IMR-90 (cell line): ENCODE results near the gene PLCG1. TPM values are rescaled to one million over a fixed set of nuclear protein-coding genes. Genes with fewer than 3 reads are reported as not detected.

Experiments used
- ATAC-seq: fragments of 200-7000 bp; cut with Tn5 transposase; 2 replicates; pipeline ENCODE4 v1.9.1; 2020; ENCODE audit warnings: low read depth, mild to moderate bottlenecking, moderate library complexity
- BruUV-seq: library from RNA; stranded (reverse); fragments of 400-500 nt; replicated peaks from 2 replicates; lab custom pipeline; 2021; lab: Mats Ljungman, UMichigan
- CTCF ChIA-PET: fragments of 300-600 bp; formaldehyde crosslinking; extraction: SDS; loops from one replicate; lab custom pipeline; 2021; ENCODE audit warnings: antibody characterized with exemption; lab: Yijun Ruan, JAX
- POLR2A ChIA-PET: fragments of 300-600 bp; sonication (Branson Sonifier 250); formaldehyde crosslinking; loops from one replicate; lab custom pipeline; 2022; ENCODE audit warnings: antibody characterized with exemption; ENCODE audit not compliant: unreplicated experiment; lab: Charles Lee
- DNase-seq: peaks from one replicate; pipeline ENCODE4 v3.0.0; 2013
- H2AFZ ChIP-seq: replicated peaks from 2 replicates; pipeline ENCODE3; 2013; ENCODE audit warnings: low read length, mild to moderate bottlenecking; ENCODE audit not compliant: poor library complexity
- H2AK5ac ChIP-seq: 2 replicates; pipeline ENCODE4 v1.6.1; 2013; ENCODE audit warnings: low read depth, low read length, inconsistent platforms
- H2AK9ac ChIP-seq: replicated peaks from 2 replicates; pipeline ENCODE3; 2013; ENCODE audit warnings: mild to moderate bottlenecking, low read depth, low read length, moderate library complexity; ENCODE audit not compliant: poor library complexity
- H2BK120ac ChIP-seq: 2 replicates; pipeline ENCODE4 v1.6.1; 2013; ENCODE audit warnings: low read depth, low read length, inconsistent platforms
- H2BK15ac ChIP-seq: 3 replicates; pipeline ENCODE4 v1.6.1; 2013; ENCODE audit warnings: low read depth, low read length, inconsistent platforms
- H2BK20ac ChIP-seq: 2 replicates; pipeline ENCODE4 v1.6.1; 2013; ENCODE audit warnings: low read depth, mild to moderate bottlenecking, inconsistent platforms, low read length, moderate library complexity
- H2BK5ac ChIP-seq: 2 replicates; pipeline ENCODE4 v1.6.1; 2013; ENCODE audit warnings: mild to moderate bottlenecking, low read depth, low read length, inconsistent platforms; ENCODE audit not compliant: poor library complexity, severe bottlenecking
- H3K14ac ChIP-seq: replicated peaks from 2 replicates; pipeline ENCODE4 v1.6.1; 2013; ENCODE audit warnings: low read depth, low read length, inconsistent platforms
- H3K18ac ChIP-seq: 2 replicates; pipeline ENCODE4 v1.6.1; 2013; ENCODE audit warnings: low read depth, low read length, control low read depth
- H3K23ac ChIP-seq: 2 replicates; pipeline ENCODE4 v1.6.1; 2013; ENCODE audit warnings: low read depth, low read length, inconsistent platforms
- H3K27ac ChIP-seq: 2 replicates; pipeline ENCODE4 v1.5.1; 2013; ENCODE audit warnings: mild to moderate bottlenecking, control low read depth, low read length; ENCODE audit not compliant: insufficient read depth
- H3K27me3 ChIP-seq: 2 replicates; pipeline ENCODE4 v1.6.1; 2013; ENCODE audit warnings: low read length; ENCODE audit not compliant: control insufficient read depth, insufficient read depth
- H3K36me3 ChIP-seq: 2 replicates; pipeline ENCODE4 v1.6.1; 2013; ENCODE audit warnings: low read length, mixed read lengths; ENCODE audit not compliant: control insufficient read depth, insufficient read depth
- H3K4ac ChIP-seq: 2 replicates; pipeline ENCODE4 v1.6.1; 2013; ENCODE audit warnings: low read depth, low read length, inconsistent platforms
- H3K4me1 ChIP-seq: 2 replicates; pipeline ENCODE4 v1.6.1; 2013; ENCODE audit warnings: low read length, mixed read lengths; ENCODE audit not compliant: control insufficient read depth, insufficient read depth
- H3K4me2 ChIP-seq: 2 replicates; pipeline ENCODE4 v1.6.1; 2013; ENCODE audit warnings: low read depth, mild to moderate bottlenecking, control low read depth, low read length, moderate library complexity
- H3K4me3 ChIP-seq: 2 replicates; pipeline ENCODE4 v1.5.1; 2013; ENCODE audit warnings: low read depth, mild to moderate bottlenecking, control low read depth, low read length, moderate library complexity; ENCODE audit not compliant: insufficient read depth
- H3K56ac ChIP-seq: 2 replicates; pipeline ENCODE4 v1.6.1; 2013; ENCODE audit warnings: low read length, inconsistent platforms; ENCODE audit not compliant: insufficient read depth; ENCODE audit errors: extremely low read depth
- H3K79me1 ChIP-seq, 2 experiments: 2 replicates each; pipeline ENCODE4 v1.6.1; 2013; ENCODE audit warnings: low read length in 2 of 2, inconsistent platforms in 1 of 2, low read depth in 1 of 2
- H3K9ac ChIP-seq: 2 replicates; pipeline ENCODE4 v1.6.1; 2013; ENCODE audit warnings: low read depth, low read length, control low read depth
- H3K9me1 ChIP-seq: 2 replicates; pipeline ENCODE4 v1.6.1; 2013; ENCODE audit warnings: low read length, inconsistent platforms; ENCODE audit not compliant: insufficient read depth
- H3K9me3 ChIP-seq: 2 replicates; pipeline ENCODE4 v1.6.1; 2013; ENCODE audit warnings: low read length; ENCODE audit not compliant: control insufficient read depth, insufficient read depth
- H4K20me1 ChIP-seq: 2 replicates; pipeline ENCODE4 v1.6.1; 2013; ENCODE audit warnings: low read length, inconsistent platforms; ENCODE audit not compliant: insufficient read depth
- H4K5ac ChIP-seq: 2 replicates; pipeline ENCODE4 v1.6.1; 2013; ENCODE audit warnings: mild to moderate bottlenecking, low read depth, low read length, control low read depth
- H4K8ac ChIP-seq, 2 experiments: 2 replicates each; pipeline ENCODE4 v1.6.1; 2013; ENCODE audit warnings: low read depth in 2 of 2, low read length in 2 of 2, control low read depth in 1 of 2, inconsistent platforms in 1 of 2
- H4K91ac ChIP-seq: 2 replicates; pipeline ENCODE4 v1.6.1; 2013; ENCODE audit warnings: low read depth, low read length, inconsistent platforms; ENCODE audit not compliant: insufficient read depth
- BHLHE40 ChIP-seq: fragments of 150-350 bp; IDR thresholded peaks from 2 replicates; pipeline ENCODE4 v1.6.1; 2016; ENCODE audit warnings: mild to moderate bottlenecking, low read depth, low read length
- CEBPB ChIP-seq: IDR thresholded peaks from 2 replicates; pipeline ENCODE4 v1.6.1; 2012; ENCODE audit warnings: low read depth, low read length, improper control_type of control experiment
- CHD1 ChIP-seq: IDR thresholded peaks from 2 replicates; pipeline ENCODE4 v1.6.1; 2012; ENCODE audit warnings: low read depth, low read length, improper control_type of control experiment
- CTCF ChIP-seq: conservative IDR thresholded peaks from 2 replicates; pipeline ENCODE4 v1.5.1; 2012; ENCODE audit warnings: mild to moderate bottlenecking, low read depth, low read length, improper control_type of control experiment
- ELK1 ChIP-seq: fragments of 150-350 bp; IDR thresholded peaks from 2 replicates; pipeline ENCODE4 v1.6.1; 2016; ENCODE audit warnings: low read depth, mild to moderate bottlenecking, low read length, moderate library complexity, borderline replicate concordance
- FOS ChIP-seq: fragments of 150-350 bp; IDR thresholded peaks from 2 replicates; pipeline ENCODE4 v1.6.1; 2016; ENCODE audit warnings: low read depth, low read length
- MAFK ChIP-seq: IDR thresholded peaks from 2 replicates; pipeline ENCODE4 v1.6.1; 2012; ENCODE audit warnings: low read depth, low read length, improper control_type of control experiment
- MAZ ChIP-seq: IDR thresholded peaks from 2 replicates; pipeline ENCODE4 v1.6.1; 2012; ENCODE audit warnings: low read depth, mild to moderate bottlenecking, low read length, improper control_type of control experiment, moderate library complexity, borderline replicate concordance
- MXI1 ChIP-seq: IDR thresholded peaks from 2 replicates; pipeline ENCODE4 v1.6.1; 2012; ENCODE audit warnings: low read depth, mild to moderate bottlenecking, low read length, moderate library complexity, borderline replicate concordance
- NFE2L2 ChIP-seq: fragments of 150-350 bp; IDR thresholded peaks from 2 replicates; pipeline ENCODE4 v1.6.1; 2016; ENCODE audit warnings: low read depth, mild to moderate bottlenecking, low read length
- POLR2A ChIP-seq: IDR thresholded peaks from 2 replicates; pipeline ENCODE4 v1.6.1; 2012; ENCODE audit warnings: mild to moderate bottlenecking, low read depth, low read length
- RAD21 ChIP-seq: IDR thresholded peaks from 2 replicates; pipeline ENCODE4 v1.6.1; 2012; ENCODE audit warnings: low read length, improper control_type of control experiment
- RCOR1 ChIP-seq: IDR thresholded peaks from 2 replicates; pipeline ENCODE4 v1.6.1; 2012; ENCODE audit warnings: mild to moderate bottlenecking, low read length, improper control_type of control experiment; ENCODE audit not compliant: insufficient replicate concordance
- RFX5 ChIP-seq: IDR thresholded peaks from 2 replicates; pipeline ENCODE4 v1.8.0; 2012; ENCODE audit warnings: low read depth, mild to moderate bottlenecking, low read length, moderate library complexity
- SMC3 ChIP-seq: fragments of 150-350 bp; IDR thresholded peaks from 2 replicates; pipeline ENCODE4 v1.6.1; 2016; ENCODE audit warnings: low read depth, mild to moderate bottlenecking, antibody characterized with exemption, low read length, moderate library complexity
- USF2 ChIP-seq: fragments of 150-350 bp; IDR thresholded peaks from 2 replicates; pipeline ENCODE4 v1.6.1; 2017; ENCODE audit warnings: mild to moderate bottlenecking, antibody characterized with exemption, low read length, low read depth
- WGBS, 2 experiments: methylation state at CpG; one replicate each; pipeline versions ENCODE4 v1.1.5 to v1.1.7; 2013; ENCODE audit warnings: missing lambda C conversion rate in 2 of 2; ENCODE audit not compliant: insufficient read length in 1 of 2; ENCODE audit errors: extremely low coverage in 2 of 2; 5-methylcytosine and 5-hydroxymethylcytosine counted together
- dilution Hi-C: fragments of 300-500 bp; cut with HindIII; formaldehyde crosslinking; loops from one replicate; pipeline ENCODE4 v1.14.3; 2018; ENCODE audit warnings: low sequenced_read_pairs; ENCODE audit not compliant: unreplicated experiment
- in situ Hi-C: fragments of 300-500 bp; cut with MboI; formaldehyde crosslinking; loops from 3 replicates; pipeline ENCODE4 v1.14.3; 2019; ENCODE audit warnings: low sequenced_read_pairs, inconsistent platforms, mixed read lengths
- intact Hi-C: fragments of 100-400 bp; cut with micrococcal nuclease; formaldehyde crosslinking; loops from 2 replicates; pipeline ENCODE4 v1.10.0; 2022
- polyA plus RNA-seq, 3 experiments: library from polyadenylated mRNA; depleted of rRNA; stranded (reverse); fragments of >200 nt; gene quantifications; 2 replicates each; pipeline ENCODE4 v1.2.3, GENCODE V29; 2012; ENCODE audit warnings: low replicate concordance in 1 of 3
- total RNA-seq: library from RNA; depleted of rRNA; stranded (reverse); fragments of >200 nt; gene quantifications from 2 replicates; pipeline ENCODE4 v1.2.3, GENCODE V29; 2012

Gene PLCG1
- total and polyA plus RNA-seq, 2 of the 4 experiments (the other 2 are of a cell fraction): 59.1 to 69.1 TPM

GRCh38 chr20:41110012-41110411 is 27.3 kb upstream of the PLCG1 start:
- WGBS, 2 experiments: 100% methylated on average over 6 of the region's 11 CpGs; no CpG with 5 or more reads in 1 of the 2 experiments
- Histone ChIP-seq H2AK9ac (no peak overlapping the region), H3K36me3 (peaks cover 45% of the 10 kb centered on the region), H4K20me1 (no peaks in the 10 kb centered on the region; the same call in 1 of the 2 replicates), H3K9me1 (peaks cover 3% of the 10 kb centered on the region; the same call in 1 of the 2 replicates), H2BK20ac (no peak overlapping the region), H3K4me1 (no peaks in the 10 kb centered on the region), H2BK15ac (no peak overlapping the region), H2AFZ (no peak overlapping the region), H4K8ac (no peak overlapping the region), H3K4ac (no peak overlapping the region), H3K9me3 (no peaks in the 10 kb centered on the region), H3K27me3 (no peaks in the 10 kb centered on the region), H3K23ac (no peak overlapping the region), H3K27ac (no peak overlapping the region), H4K5ac (no peak overlapping the region), H2BK120ac (no peak overlapping the region), H3K79me1 (peaks cover 34 to 37% of the 10 kb centered on the region in 2 experiments), H2BK5ac (no peak overlapping the region), H3K4me3 (no peak overlapping the region), H3K9ac (no peak overlapping the region), H3K14ac (no peak overlapping the region), H4K91ac (no peak overlapping the region), H3K56ac (no peak overlapping the region), H3K18ac (no peak overlapping the region), H3K4me2 (no peak overlapping the region), H2AK5ac (no peak overlapping the region)
- ChIA-PET POLR2A (no interaction called here), CTCF (no interaction called here)
- DNase-seq: no peak
- ATAC-seq: no peak
- no TSS peak for BruUV-seq
- dilution Hi-C loops (no loop called here), in situ Hi-C loops (no loop called here), intact Hi-C loops (no loop called here)
- TF ChIP-seq CEBPB (no peak), MAZ (no peak), RFX5 (no peak), RCOR1 (no peak), BHLHE40 (no peak), MXI1 (no peak), CTCF (no peak), RAD21 (no peak), FOS (no peak), USF2 (no peak), NFE2L2 (no peak), SMC3 (no peak), ELK1 (no peak), CHD1 (no peak), POLR2A (no peak), MAFK (no peak)
